ENCODE results near the gene IGSF9. TPM values are rescaled to one million over a fixed set of nuclear protein-coding genes. Genes with fewer than 3 reads are reported as not detected.

The IGSF9 gene
- polyA plus RNA-seq, 1 donor from 2014 or later, result 11.8 TPM

- H3K4me2 ChIP-seq (ENCODE audit: low read length), result no peak overlapping the region
- H4K20me1 ChIP-seq (ENCODE audit: insufficient read depth), result no peaks in the 10 kb centered on the region
- H3K9me3 ChIP-seq (ENCODE audit: low read length), result no peaks in the 10 kb centered on the region
- H3K79me2 ChIP-seq (replicated peaks; ENCODE audit: insufficient read depth, low read length), result peaks cover 19% of the 10 kb centered on the region
- no peak for TF ChIP-seq MXI1 (conservative IDR thresholded peaks at IDR 0.05; ENCODE audit: poor library complexity, severe bottlenecking)
- TF ChIP-seq RAD21 (conservative IDR thresholded peaks at IDR 0.05), result no peak
- no peak for TF ChIP-seq TAF1 (IDR thresholded peaks at IDR 0.05; ENCODE audit: low read depth)
- no peak for TF ChIP-seq CTCF (IDR thresholded peaks at IDR 0.05; ENCODE audit: poor library complexity, severe bottlenecking)
- TF ChIP-seq SMC3 (conservative IDR thresholded peaks at IDR 0.05; ENCODE audit: poor library complexity), result no peak
- TF ChIP-seq REST (IDR thresholded peaks at IDR 0.05; ENCODE audit: borderline replicate concordance), result no peak
- no peak for TF ChIP-seq EP300 (conservative IDR thresholded peaks at IDR 0.05; ENCODE audit: poor library complexity, severe bottlenecking)
- TF ChIP-seq EZH2 (IDR thresholded peaks at IDR 0.05; ENCODE audit: borderline replicate concordance, insufficient read depth, low read length, poor library complexity, severe bottlenecking), result no peak
- TF ChIP-seq POLR2AphosphoS5 (IDR thresholded peaks at IDR 0.05), result no peak
- H3K9ac ChIP-seq (ENCODE audit: low read length), result no peak overlapping the region
- H2AFZ ChIP-seq (ENCODE audit: low read depth, low read length), result no peak overlapping the region
- no peak overlapping the region for H3K27ac ChIP-seq (ENCODE audit: low read length)
- H3K4me3 ChIP-seq (ENCODE audit: low read length), result no peak overlapping the region
- no peaks in the 10 kb centered on the region for H3F3A ChIP-seq (ENCODE audit: insufficient read depth, low read length, poor library complexity, severe bottlenecking)
- no peaks in the 10 kb centered on the region for H3K36me3 ChIP-seq (ENCODE audit: insufficient read depth, low read length)
- H3K9me2 ChIP-seq (ENCODE audit: insufficient read depth, low read length), result no peaks in the 10 kb centered on the region
- no peaks in the 10 kb centered on the region for H3K27me3 ChIP-seq (ENCODE audit: insufficient read depth, low read depth, low read length)
Measured at GRCh38 chr1:159942632-159943277, 2.7 kb downstream of the IGSF9 start.

- Histone ChIP-seq H2AFZ (ENCODE audit: low read depth, low read length) (no peak overlapping the region), H3K9ac (ENCODE audit: low read length) (peak overlapping the region; percentile 58), H3K9me2 (ENCODE audit: insufficient read depth, low read length) (no peaks in the 10 kb centered on the region), H3K36me3 (ENCODE audit: insufficient read depth, low read length) (no peaks in the 10 kb centered on the region), H3F3A (ENCODE audit: insufficient read depth, low read length, poor library complexity, severe bottlenecking) (no peaks in the 10 kb centered on the region), H3K79me2 (replicated peaks; ENCODE audit: insufficient read depth, low read length) (peaks cover 19% of the 10 kb centered on the region), H3K27ac (ENCODE audit: low read length) (peak overlapping the region; percentile 73), H3K9me3 (ENCODE audit: low read length) (no peaks in the 10 kb centered on the region), H4K20me1 (ENCODE audit: insufficient read depth) (no peaks in the 10 kb centered on the region), H3K4me3 (ENCODE audit: low read length) (peak overlapping the region; percentile 58), H3K4me2 (ENCODE audit: low read length) (peak overlapping the region; percentile 58), H3K27me3 (ENCODE audit: insufficient read depth, low read depth, low read length) (no peaks in the 10 kb centered on the region)
- no peak for TF ChIP-seq REST (IDR thresholded peaks at IDR 0.05; ENCODE audit: borderline replicate concordance)
- TF ChIP-seq POLR2AphosphoS5 (IDR thresholded peaks at IDR 0.05), result no peak
- no peak for TF ChIP-seq TAF1 (IDR thresholded peaks at IDR 0.05; ENCODE audit: low read depth)
- no peak for TF ChIP-seq CTCF (IDR thresholded peaks at IDR 0.05; ENCODE audit: poor library complexity, severe bottlenecking)
- no peak for TF ChIP-seq RAD21 (conservative IDR thresholded peaks at IDR 0.05)
- no peak for TF ChIP-seq EP300 (conservative IDR thresholded peaks at IDR 0.05; ENCODE audit: poor library complexity, severe bottlenecking)
- no peak for TF ChIP-seq EZH2 (IDR thresholded peaks at IDR 0.05; ENCODE audit: borderline replicate concordance, insufficient read depth, low read length, poor library complexity, severe bottlenecking)
- no peak for TF ChIP-seq SMC3 (conservative IDR thresholded peaks at IDR 0.05; ENCODE audit: poor library complexity)
- TF ChIP-seq MXI1 (conservative IDR thresholded peaks at IDR 0.05; ENCODE audit: poor library complexity, severe bottlenecking), result no peak
Measured at GRCh38 chr1:159941591-159942560, 3.5 kb downstream of the IGSF9 start.

All from neural cell (in vitro differentiated cells).